Right atrium auricular region (tissue), 2 donors: ENCODE measurements around the gene TTC28. TPM values are rescaled to one million over a fixed set of nuclear protein-coding genes. Genes with fewer than 3 reads are reported as not detected.

ENCODE experiments used
- DNase-seq: peaks from one replicate; pipeline ENCODE4 v3.0.0-alpha.2; 2019; ENCODE audit warnings: low spot score
- H3K27ac ChIP-seq, 2 donors: fragments of 200-600 bp; sonication (generic); 1 replicate in 1 of 2; 2 replicates in 1 of 2; pipeline ENCODE4 v1.5.1; 2016 to 2019
- H3K27me3 ChIP-seq, 2 donors: fragments of 200-600 bp; sonication (generic); one replicate each; pipeline versions ENCODE4 v1.5.1 to v1.6.0; 2017 to 2019
- H3K36me3 ChIP-seq: fragments of 200-600 bp; sonication (generic); one replicate; pipeline ENCODE4 v1.5.1; 2016
- H3K4me1 ChIP-seq, 2 donors: fragments of 200-600 bp; sonication (generic); one replicate each; pipeline versions ENCODE4 v1.5.1 to v1.6.0; 2017 to 2019
- H3K4me3 ChIP-seq, 2 donors: fragments of 200-600 bp; sonication (generic); 1 replicate in 1 of 2; 2 replicates in 1 of 2; pipeline ENCODE4 v1.5.1; 2017 to 2019; ENCODE audit warnings: mild to moderate bottlenecking in 1 of 2, moderate library complexity in 1 of 2
- H3K9me3 ChIP-seq, 2 donors: fragments of 200-600 bp; sonication (generic); one replicate each; pipeline ENCODE4 v1.5.1; 2019
- microRNA-seq, 2 donors: library from miRNA; unstranded; fragments of <30 nt; microRNA quantifications; one replicate each; pipeline ENCODE4, GENCODE V29; 2016 to 2017; ENCODE audit warnings: borderline number of aligned reads in 2 of 2, borderline replicate concordance in 1 of 2
- total RNA-seq, 2 donors: library from RNA; depleted of rRNA; stranded (reverse); fragments of >200 nt; gene quantifications; one replicate each; pipeline ENCODE4 v1.1.0, GENCODE V29; 2016
- TF ChIP-seq, protein P1 (sequence below), 2 donors: fragments of 200-600 bp; sonication (generic); IDR thresholded peaks; one replicate each; pipeline ENCODE4 v1.5.1; 2019; ENCODE audit warnings: antibody characterized with exemption in 2 of 2

The TTC28 gene
- total RNA-seq, 2 donors from 2014 or later: 22.1 to 22.3 TPM

DNA sequence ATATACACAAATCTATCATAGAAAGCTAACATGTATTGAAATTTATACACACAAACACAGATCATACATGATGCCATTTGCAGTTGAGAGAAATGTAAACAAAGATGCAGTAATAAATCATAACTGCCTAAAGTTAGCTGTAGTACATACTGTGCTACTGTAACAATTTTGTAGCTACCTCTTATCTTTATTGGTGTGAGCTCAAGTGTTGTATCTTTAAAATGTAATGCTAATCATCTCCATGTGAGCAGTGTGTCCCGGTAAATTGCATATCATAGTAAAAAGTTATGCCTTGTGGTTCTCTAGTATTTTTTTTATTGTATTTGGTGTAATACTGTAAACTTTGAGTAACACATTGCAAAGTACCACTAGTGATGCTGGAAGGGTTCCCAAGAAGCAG is 743.7 kb downstream of the TTC28 start:
- TF ChIP-seq, protein P1, sequence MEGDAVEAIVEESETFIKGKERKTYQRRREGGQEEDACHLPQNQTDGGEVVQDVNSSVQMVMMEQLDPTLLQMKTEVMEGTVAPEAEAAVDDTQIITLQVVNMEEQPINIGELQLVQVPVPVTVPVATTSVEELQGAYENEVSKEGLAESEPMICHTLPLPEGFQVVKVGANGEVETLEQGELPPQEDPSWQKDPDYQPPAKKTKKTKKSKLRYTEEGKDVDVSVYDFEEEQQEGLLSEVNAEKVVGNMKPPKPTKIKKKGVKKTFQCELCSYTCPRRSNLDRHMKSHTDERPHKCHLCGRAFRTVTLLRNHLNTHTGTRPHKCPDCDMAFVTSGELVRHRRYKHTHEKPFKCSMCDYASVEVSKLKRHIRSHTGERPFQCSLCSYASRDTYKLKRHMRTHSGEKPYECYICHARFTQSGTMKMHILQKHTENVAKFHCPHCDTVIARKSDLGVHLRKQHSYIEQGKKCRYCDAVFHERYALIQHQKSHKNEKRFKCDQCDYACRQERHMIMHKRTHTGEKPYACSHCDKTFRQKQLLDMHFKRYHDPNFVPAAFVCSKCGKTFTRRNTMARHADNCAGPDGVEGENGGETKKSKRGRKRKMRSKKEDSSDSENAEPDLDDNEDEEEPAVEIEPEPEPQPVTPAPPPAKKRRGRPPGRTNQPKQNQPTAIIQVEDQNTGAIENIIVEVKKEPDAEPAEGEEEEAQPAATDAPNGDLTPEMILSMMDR (IDR thresholded peaks at IDR 0.05): no peak
- H3K4me3 ChIP-seq: no peak overlapping the region

DNA sequence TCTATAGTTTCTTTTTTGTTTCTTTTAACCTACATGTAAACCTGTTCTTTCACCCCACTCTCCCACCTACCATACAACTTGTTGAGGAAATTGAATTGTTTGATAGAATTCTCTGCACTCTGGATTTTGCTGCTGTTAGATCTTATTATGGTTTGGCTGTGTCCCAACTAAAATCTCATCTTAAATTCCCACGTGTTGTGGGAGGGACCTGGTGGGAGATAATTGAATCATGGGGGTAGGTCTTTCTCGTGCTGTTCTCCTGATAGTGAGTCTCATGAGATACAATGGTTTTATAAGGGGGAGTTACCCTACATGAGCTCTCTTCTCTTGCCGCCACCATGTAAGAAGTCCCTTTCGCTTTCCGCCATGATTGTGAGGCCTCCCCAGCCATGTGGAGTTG is 745.6 kb downstream of the TTC28 start:
- no peak for DNase-seq
- Histone ChIP-seq H3K4me1 (no peaks in the 10 kb centered on the region), H3K9me3 (no peaks in the 10 kb centered on the region), H3K36me3 (no peaks in the 10 kb centered on the region), H3K27me3 (no peaks in the 10 kb centered on the region), H3K27ac (no peak overlapping the region), H3K4me3 (no peak overlapping the region)
- TF ChIP-seq, protein P1 (IDR thresholded peaks at IDR 0.05): no peak

More for the DNA sequence above, 743.7 kb downstream of the TTC28 start:
- H3K9me3 ChIP-seq: no peaks in the 10 kb centered on the region
- H3K27ac ChIP-seq: no peak overlapping the region
- no peaks in the 10 kb centered on the region for H3K27me3 ChIP-seq
- no peak for DNase-seq
- H3K36me3 ChIP-seq: no peaks in the 10 kb centered on the region
- no peaks in the 10 kb centered on the region for H3K4me1 ChIP-seq

DNA sequence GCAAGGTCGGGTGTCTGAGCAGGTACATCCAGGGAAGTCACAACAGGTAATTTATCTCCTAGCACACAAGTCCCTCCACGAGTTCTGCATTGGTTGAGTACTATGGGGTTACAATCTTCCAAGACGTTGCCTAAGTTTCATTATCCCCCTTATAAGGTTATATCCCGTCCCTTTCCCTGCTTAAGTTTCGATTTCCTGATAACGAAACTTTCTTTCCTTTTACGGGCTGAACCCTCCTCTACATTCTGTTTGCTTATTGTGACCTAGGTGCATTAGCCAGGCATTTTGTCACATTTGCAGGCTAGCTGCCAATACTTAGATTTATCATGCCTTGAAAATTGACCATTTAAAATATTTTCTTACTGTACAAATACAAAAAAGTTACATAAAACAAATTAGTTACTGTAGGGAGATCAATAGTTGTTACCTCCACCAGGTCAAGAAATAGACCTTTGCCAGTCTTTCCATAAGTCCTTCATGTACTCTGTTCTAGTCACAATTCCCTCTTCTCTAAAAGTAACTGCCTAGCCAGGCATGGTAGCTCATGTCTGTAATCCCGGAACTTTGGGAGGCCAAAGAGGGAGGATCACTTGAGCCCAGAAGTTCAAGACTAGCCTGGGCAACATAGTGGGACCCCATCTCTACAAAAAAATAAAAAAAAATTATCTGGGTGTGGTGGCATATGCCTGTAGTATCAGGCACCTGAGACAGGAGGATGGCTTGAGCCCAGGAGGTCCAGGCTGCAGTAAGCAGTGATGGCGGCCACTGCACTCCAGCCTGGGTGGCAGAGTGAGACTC is 746.3 kb downstream of the TTC28 start:
- Histone ChIP-seq H3K9me3 (no peaks in the 10 kb centered on the region), H3K36me3 (no peaks in the 10 kb centered on the region), H3K27ac (no peak overlapping the region), H3K4me3 (peak overlapping the region in 1 of 2 donors; percentile 12), H3K27me3 (no peaks in the 10 kb centered on the region), H3K4me1 (no peaks in the 10 kb centered on the region)
- TF ChIP-seq, protein P1 (IDR thresholded peaks at IDR 0.05): no peak
- DNase-seq: no peak

- Histone ChIP-seq H3K4me1 (no peaks in the 10 kb centered on the region), H3K27me3 (no peaks in the 10 kb centered on the region), H3K36me3 (no peaks in the 10 kb centered on the region), H3K27ac (no peak overlapping the region), H3K4me3 (no peak overlapping the region), H3K9me3 (no peaks in the 10 kb centered on the region)
- no peak for DNase-seq
- TF ChIP-seq, protein P1 (IDR thresholded peaks at IDR 0.05): no peak
These were observed 749.1 kb downstream of the TTC28 start for GRCh38 chr22:27930331-27931060.

Small RNA genes lying within 50 kb of the gene (microRNA-seq; reads per million reads assigned to microRNA genes)
- gene MIR5739: 0 reads per million in 2 donors

Other genes starting within 250 kb of the TTC28 start
- 10 to 100 TPM in 1 of 2 donors, 1 to 10 TPM in 1; 2.7 to 11.3 TPM for gene CHEK2, start 62.0 kb upstream of the TTC28 start, total RNA-seq
- 10 to 100 TPM; 11.9 to 12.6 TPM for gene HSCB, start 62.2 kb upstream of the TTC28 start, total RNA-seq
- gene CCDC117, start 92.9 kb upstream of the TTC28 start, total RNA-seq: 10 to 100 TPM; 13.6 to 17.3 TPM
- gene XBP1, start 120.7 kb upstream of the TTC28 start, total RNA-seq: 100 to 1,000 TPM; 104 to 160 TPM
- 10 to 100 TPM in 1 of 2 donors, 1 to 10 TPM in 1; 7.9 to 11.5 TPM for gene ZNRF3, start 203.7 kb upstream of the TTC28 start, total RNA-seq